Type B pancreatic cell (in vitro differentiated cells): Measurements from ENCODE around the gene CLDN6. TPM values are rescaled to one million over a fixed set of nuclear protein-coding genes. Genes with fewer than 3 reads are reported as not detected.

Experiments
- DNase-seq: peaks from one replicate; pipeline ENCODE4 v3.0.0; 2021; ENCODE audit warnings: mixed read lengths; ENCODE audit not compliant: unreplicated experiment; ENCODE audit errors: extremely low spot score
- H3K27ac Mint-ChIP-seq: 2 replicates; pipeline ENCODE4 v1.8.0; 2021; ENCODE audit warnings: mild to moderate bottlenecking, mixed read lengths
- H3K27me3 Mint-ChIP-seq: 2 replicates; pipeline ENCODE4 v1.8.0; 2021; ENCODE audit warnings: mixed read lengths
- H3K36me3 Mint-ChIP-seq: 2 replicates; pipeline ENCODE4 v1.8.0; 2021; ENCODE audit warnings: mixed read lengths
- H3K4me1 Mint-ChIP-seq: one replicate; pipeline ENCODE4 v1.8.0; 2021; ENCODE audit warnings: mixed read lengths; ENCODE audit not compliant: unreplicated experiment
- H3K4me3 Mint-ChIP-seq: 2 replicates; pipeline ENCODE4 v1.8.0; 2021; ENCODE audit warnings: mild to moderate bottlenecking, mixed read lengths
- H3K9me3 Mint-ChIP-seq: 2 replicates; pipeline ENCODE4 v1.8.0; 2021; ENCODE audit warnings: mixed read lengths
- total RNA-seq: library from RNA; stranded (reverse); gene quantifications from 2 replicates; pipeline ENCODE4 v1.2.1, GENCODE V29; 2021; ENCODE audit warnings: low replicate concordance
- TF ChIP-seq, protein P1 (sequence below): fragments of 200-600 bp; sonication (generic); conservative IDR thresholded peaks from 2 replicates; pipeline ENCODE4 v1.5.0; 2021; ENCODE audit warnings: antibody characterized with exemption, mild to moderate bottlenecking

The CLDN6 gene
- total RNA-seq, 1 donor from 2014 or later, result 98.9 TPM

GRCh38 chr16:3062553-3062952 is 44.6 kb upstream of the CLDN6 start:
- H3K4me1 Mint-ChIP-seq, result no peaks in the 10 kb centered on the region
- no peak overlapping the region for H3K27ac Mint-ChIP-seq
- no peaks in the 10 kb centered on the region for H3K9me3 Mint-ChIP-seq
- H3K36me3 Mint-ChIP-seq, result no peaks in the 10 kb centered on the region
- no peak for DNase-seq
- no peaks in the 10 kb centered on the region for H3K27me3 Mint-ChIP-seq
- no peak overlapping the region for H3K4me3 Mint-ChIP-seq
- TF ChIP-seq, protein P1, sequence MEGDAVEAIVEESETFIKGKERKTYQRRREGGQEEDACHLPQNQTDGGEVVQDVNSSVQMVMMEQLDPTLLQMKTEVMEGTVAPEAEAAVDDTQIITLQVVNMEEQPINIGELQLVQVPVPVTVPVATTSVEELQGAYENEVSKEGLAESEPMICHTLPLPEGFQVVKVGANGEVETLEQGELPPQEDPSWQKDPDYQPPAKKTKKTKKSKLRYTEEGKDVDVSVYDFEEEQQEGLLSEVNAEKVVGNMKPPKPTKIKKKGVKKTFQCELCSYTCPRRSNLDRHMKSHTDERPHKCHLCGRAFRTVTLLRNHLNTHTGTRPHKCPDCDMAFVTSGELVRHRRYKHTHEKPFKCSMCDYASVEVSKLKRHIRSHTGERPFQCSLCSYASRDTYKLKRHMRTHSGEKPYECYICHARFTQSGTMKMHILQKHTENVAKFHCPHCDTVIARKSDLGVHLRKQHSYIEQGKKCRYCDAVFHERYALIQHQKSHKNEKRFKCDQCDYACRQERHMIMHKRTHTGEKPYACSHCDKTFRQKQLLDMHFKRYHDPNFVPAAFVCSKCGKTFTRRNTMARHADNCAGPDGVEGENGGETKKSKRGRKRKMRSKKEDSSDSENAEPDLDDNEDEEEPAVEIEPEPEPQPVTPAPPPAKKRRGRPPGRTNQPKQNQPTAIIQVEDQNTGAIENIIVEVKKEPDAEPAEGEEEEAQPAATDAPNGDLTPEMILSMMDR, result no peak

DNA sequence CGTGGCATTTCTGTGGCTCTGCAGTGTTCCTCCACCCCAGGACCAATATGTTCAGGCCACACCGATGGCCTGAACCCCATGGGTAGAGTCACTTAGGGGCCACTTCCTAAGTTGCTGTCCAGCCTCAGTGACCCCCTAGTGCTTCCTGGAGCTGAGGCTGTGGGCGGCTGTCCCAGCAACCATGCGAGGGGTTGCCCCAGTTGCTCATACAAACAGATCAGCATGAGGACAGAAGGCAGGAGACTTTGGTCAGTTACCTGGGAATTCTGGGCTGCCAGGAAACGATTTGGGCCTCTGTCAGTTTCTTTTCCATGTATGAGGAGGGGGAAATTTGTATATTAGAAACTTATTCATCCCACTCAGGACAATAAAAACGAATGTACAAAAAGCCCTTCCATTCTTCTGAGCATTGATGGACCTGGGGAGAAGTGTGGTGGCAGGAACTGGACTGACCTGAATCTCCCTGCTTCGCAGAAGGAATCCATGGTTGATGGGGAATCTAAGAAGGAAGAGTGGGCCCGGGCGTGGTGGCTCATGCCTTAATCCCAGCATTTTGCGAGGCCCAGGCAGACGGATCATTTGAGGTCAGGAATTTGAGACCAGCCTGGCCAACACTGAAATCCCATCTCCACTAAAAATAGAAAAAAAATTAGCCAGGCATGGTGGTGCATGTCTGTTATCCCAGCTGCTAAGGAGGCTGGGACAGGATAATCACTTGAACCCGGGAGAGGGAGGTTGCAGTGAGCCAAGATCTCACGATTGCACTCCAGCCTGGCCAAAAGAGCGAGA is 42.5 kb upstream of the CLDN6 start:
- H3K4me1 Mint-ChIP-seq, result no peaks in the 10 kb centered on the region
- TF ChIP-seq, protein P1, result no peak
- H3K9me3 Mint-ChIP-seq, result no peaks in the 10 kb centered on the region
- DNase-seq, result no peak
- H3K4me3 Mint-ChIP-seq, result peak overlapping the region; percentile 86
- no peaks in the 10 kb centered on the region for H3K27me3 Mint-ChIP-seq
- H3K27ac Mint-ChIP-seq, result no peak overlapping the region
- no peaks in the 10 kb centered on the region for H3K36me3 Mint-ChIP-seq

DNA sequence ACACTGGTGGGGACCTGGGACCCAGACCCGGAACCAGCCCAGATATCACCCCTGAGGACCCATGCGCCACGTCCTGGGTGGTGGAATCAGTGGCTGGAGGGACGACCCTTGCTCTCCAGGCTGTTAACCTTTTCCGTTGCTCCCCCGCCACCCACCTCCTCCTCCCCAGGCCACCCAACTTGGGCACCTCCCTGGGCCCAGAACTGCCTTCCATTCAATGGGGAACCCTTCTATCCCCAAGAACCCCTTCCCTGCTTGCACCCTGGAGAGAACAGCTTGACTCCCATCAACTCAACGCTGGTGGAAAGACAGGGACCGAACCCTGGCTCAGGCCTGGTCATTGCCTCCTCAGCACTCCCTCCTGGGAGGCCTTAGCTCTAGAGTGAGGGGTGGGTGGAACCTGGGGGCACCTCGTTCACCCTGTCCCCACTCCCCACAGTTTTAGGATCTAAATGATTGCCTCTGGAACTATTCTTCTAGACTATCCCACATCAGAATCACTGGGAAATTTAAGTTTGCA is 41.8 kb upstream of the CLDN6 start:
- DNase-seq, result no peak
- H3K36me3 Mint-ChIP-seq, result no peaks in the 10 kb centered on the region
- H3K9me3 Mint-ChIP-seq, result no peaks in the 10 kb centered on the region
- peak overlapping the region; percentile 84 for H3K27ac Mint-ChIP-seq
- peak overlapping the region; percentile 86 for H3K4me3 Mint-ChIP-seq
- no peaks in the 10 kb centered on the region for H3K4me1 Mint-ChIP-seq
- TF ChIP-seq, protein P1, result no peak
- H3K27me3 Mint-ChIP-seq, result no peaks in the 10 kb centered on the region

DNA sequence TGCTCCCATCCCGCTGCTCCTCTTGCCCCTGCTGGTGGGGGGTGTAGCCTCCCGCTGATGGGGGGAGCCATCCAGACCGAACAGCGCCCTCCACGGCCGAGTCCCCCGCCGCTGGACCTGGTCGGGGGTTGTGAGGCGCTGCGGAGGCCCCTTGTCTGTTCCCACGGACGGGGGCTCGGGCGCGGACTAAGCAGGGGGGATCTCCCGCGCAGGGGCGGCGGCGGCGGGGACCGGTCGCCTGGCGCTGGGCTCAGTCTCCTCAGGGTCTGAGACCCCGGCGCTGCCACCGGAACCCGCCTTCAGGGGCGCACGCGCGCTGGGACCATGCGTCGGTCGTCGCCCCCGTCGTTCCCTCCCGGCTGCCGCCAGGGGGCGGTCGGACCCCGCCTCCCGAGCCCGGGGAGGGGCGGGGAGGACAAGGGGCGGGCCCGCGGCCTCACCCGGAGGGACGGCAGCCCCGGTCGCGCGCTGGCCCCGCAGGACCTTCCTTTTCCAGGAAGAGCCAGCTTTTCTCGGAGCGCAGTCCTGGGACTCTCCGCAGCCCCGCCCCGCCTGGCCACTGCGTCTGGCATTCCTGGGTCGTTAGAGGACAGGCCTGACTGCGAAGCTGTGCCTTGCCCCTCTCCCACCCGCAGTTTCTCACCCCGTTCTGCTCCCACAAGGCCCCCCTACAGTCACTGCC is 41.2 kb upstream of the CLDN6 start:
- H3K4me3 Mint-ChIP-seq, result peak overlapping the region; percentile 86
- peak; percentile 93 for DNase-seq
- peak overlapping the region; percentile 84 for H3K27ac Mint-ChIP-seq
- no peaks in the 10 kb centered on the region for H3K27me3 Mint-ChIP-seq
- TF ChIP-seq, protein P1, result peak; percentile 96
- no peaks in the 10 kb centered on the region for H3K36me3 Mint-ChIP-seq
- H3K9me3 Mint-ChIP-seq, result no peaks in the 10 kb centered on the region
- no peaks in the 10 kb centered on the region for H3K4me1 Mint-ChIP-seq

DNA sequence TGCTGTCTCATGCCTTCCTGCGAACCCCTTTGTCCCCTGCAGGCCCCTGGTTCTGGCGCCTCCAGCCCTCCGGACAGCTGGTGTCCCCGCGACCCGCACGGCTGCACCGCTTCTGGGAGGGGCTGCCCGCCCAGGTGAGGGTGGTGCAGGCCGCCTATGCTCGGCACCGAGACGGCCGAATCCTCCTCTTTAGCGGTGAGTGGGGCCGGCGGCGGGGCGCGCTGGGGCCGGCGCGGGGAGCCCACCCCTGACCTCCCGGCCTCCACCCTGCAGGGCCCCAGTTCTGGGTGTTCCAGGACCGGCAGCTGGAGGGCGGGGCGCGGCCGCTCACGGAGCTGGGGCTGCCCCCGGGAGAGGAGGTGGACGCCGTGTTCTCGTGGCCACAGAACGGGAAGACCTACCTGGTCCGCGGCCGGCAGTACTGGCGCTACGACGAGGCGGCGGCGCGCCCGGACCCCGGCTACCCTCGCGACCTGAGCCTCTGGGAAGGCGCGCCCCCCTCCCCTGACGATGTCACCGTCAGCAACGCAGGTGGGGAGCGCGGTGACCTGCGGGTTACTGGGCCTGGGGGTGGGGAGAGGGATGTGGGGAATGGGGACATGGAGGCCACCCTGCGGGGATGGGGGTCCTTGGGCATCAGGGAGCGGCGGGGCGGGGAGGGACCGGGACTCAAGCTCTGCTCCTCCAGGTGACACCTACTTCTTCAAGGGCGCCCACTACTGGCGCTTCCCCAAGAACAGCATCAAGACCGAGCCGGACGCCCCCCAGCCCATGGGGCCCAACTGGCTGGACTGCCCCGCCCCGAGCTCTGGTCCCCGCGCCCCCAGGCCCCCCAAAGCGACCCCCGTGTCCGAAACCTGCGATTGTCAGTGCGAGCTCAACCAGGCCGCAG is 40.4 kb upstream of the CLDN6 start:
- Mint-ChIP-seq H3K4me3 (peak overlapping the region; percentile 86), H3K27ac (no peak overlapping the region), H3K27me3 (peaks cover 5% of the 10 kb centered on the region), H3K36me3 (peaks cover 6% of the 10 kb centered on the region), H3K4me1 (no peaks in the 10 kb centered on the region), H3K9me3 (no peaks in the 10 kb centered on the region)
- DNase-seq, result no peak
- TF ChIP-seq, protein P1, result no peak
